SK-N-DZ (cell line): Measurements from ENCODE around the gene FAM227A.
"Not testable (repeated sequence)": the region's sequence is repeated elsewhere in the genome, so short reads cannot be mapped to it uniquely, and the experiment has no call there.

Experiments
- DNase-seq: peaks from one replicate; pipeline ENCODE4 v3.0.0-alpha.2; 2015; ENCODE audit warnings: low spot score

FAM227A gene

DNA sequence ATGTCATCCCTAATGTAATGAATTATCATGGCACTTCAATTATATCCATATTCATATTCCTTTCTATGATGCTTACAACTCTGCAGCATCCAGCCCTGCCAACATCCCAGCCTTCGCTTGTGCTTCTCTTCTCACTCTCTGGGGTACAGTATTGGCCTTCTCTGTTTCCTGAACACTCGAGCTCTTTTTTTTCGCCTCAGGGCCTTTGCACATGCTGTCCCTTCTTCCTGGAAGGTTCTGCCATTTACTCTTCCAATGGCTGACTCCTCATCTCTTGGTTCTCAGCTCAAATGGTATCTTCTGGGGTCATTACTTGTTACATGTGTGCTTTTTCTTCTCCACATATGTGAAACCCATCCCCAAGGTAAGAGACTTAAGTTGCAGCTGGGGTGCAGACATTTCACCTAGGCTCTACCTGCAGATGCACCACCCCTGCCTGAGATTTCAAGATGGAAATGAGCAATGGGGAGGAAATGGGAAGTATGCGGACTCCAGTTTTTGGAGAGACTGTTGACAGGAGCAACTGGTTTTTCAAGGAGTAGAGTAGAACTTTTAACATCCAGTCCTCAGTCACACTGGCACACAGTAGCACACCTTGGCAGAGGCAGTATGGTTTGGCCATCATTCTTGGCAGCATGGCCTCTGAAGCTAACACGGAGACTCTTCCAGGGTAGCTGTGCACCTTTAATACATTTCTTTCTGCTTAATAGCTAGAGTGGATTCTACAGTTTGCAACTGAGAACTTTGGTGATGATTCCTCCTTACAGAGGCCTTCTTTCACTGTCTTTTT is 43.8 kb downstream of the FAM227A start:
- DNase-seq = no peak

DNA sequence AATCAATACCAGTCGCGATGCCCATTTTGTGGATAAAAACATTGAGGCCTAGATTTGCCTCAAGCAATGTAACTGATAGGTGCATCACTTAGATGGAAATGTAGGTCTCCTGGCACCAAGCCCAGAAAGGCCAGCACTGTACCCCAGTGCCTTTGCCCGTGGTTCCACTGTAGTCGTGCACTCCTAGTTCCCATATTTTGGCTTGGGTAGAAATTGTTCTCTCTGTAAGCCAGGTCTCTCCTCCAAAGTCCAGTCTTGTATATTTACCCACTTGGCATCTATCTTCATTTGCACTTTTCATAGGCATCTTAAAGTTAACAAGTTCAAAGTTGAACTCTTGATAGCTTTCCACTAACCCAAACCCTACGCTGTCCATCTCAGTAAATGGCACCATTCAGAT is 44.6 kb downstream of the FAM227A start:
- DNase-seq = no peak

DNA sequence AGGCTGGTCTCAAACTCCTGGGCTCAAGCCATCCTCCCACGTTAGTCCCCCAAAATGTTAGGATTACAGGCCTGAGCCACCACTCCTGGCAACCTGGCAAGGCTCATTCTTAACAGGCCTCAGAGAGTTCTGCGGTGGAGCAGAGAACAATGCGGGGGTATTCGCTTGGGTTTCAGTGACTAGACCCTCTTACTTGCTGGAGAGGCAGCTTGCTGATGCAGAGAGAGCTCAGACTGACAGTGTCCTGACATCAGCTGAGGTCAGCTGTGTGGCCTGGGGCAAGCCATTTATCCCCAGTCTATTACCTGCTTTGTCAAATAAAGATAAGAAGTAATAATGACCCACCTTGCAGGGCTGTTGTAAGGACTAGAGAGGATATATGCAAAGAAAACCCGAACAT is 46.0 kb downstream of the FAM227A start:
- DNase-seq = no peak

DNA sequence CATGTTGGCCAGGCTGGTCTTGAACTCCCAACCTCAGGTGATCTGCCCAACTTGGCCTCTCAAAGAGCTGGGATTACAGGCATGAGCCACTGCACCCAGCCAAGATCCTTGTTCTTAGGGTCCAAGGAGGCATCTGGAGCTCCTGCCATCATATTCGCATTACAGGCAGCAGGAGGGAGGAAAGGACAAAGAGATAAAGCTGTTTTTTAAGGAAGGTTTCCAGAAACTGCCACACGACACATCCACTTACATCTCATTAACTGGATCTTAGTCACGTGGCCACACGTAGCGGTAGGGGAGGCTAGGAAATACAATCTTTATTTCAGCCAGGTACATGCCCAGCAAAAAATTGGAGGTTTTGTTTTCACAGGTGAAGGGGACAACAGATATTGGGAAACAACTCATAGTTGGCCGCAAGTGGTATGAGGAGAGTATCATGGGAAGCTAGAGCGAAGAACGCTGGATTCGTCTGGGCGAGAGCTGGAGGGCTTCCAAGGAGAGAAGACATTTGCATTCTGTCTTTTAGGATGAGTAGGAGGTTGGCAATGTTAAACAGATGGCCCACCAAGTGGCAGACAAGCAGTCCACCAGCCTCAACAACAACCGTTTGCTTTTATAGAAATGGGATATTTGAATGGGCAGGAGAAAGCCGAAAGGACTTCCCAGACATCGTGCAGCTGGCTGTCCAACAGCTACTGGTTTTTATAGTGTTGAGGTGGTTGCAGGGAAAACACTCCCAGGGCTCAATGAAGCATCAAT is 47.0 kb downstream of the FAM227A start:
- DNase-seq = peak; percentile 34

DNA sequence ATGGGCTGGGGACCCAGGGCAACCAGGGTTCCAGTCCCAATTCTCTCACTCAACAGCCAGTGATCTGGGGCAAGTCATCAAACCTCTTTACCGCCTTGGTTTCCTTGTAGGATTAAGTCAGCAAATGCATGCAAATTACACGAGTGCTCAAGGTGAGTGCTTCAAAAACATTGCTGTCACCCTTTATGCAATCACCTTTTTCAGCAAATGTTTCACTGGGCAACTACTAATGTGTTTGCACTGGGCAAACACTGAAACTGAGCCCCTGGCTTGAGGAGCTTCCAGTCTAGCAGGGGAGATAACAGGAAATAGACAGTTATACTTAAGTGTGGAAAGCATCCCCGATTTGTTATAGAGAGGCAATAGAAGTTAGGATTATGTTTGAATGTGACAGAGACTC is 48.5 kb downstream of the FAM227A start:
- DNase-seq = no peak

DNA sequence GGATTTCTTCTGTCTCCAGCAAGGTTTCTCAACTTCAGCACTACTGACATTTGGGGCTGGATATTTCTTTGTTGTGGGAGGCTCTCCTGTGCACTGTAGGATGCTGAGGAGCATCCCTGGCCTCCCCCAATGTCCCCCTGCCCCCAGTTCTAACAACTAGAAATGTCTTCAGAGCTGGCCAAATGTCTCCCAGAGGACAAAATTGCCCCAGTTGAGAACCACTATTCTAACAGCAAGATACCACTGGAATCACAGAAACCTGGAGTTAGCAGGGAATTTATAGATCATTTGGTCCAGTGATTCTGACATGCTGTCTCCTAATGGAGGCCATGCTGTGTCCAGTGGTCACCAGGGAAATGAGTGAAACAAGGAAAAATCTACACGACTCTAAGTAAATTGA is 54.0 kb downstream of the FAM227A start:
- DNase-seq = no peak

DNA sequence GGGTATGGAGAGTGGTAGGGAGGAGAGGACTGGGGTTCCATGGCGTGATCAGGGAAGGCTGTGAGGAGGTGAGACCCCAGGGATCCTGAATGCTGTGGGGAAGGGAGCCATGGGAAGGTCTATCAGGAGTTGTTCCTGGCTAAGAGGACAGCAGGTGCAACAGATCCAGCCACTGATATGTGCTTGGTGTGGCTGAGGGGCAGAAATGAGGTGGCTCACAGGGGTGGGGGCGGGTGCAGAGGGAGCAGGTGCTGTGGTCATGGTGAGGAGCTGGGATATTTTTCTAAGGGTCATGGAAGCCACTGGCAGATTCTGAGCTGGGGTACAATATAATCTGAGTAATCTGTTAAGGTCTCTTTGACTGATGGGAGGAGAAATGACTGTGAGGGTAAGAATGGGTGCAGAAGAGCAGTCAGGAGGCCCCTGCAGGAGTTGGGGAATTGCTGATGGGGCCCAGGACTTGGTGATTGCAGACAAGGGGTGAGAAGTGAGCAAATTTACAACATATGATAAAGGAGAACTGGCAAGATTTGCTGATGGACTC is 54.9 kb downstream of the FAM227A start:
- DNase-seq = no peak

DNA sequence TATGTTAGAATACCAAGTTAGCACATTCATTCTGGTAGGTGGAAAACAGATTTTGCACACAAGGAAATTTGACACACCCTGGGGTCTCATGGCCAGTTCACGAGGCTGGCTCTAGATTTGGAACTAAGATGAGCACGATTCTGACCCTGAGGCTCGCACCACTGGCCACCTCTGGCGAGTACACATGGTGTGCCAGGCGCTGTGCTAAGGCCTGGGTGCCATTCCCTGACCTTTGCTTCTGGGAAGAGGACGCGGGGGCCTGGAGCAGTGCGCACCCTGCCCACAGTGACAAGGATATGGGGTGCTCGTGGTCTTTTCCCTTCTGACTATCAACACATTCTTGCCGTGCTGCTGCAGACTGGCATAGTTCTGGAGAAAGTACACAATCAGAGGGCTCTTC is 56.7 kb downstream of the FAM227A start:
- no peak for DNase-seq

DNA sequence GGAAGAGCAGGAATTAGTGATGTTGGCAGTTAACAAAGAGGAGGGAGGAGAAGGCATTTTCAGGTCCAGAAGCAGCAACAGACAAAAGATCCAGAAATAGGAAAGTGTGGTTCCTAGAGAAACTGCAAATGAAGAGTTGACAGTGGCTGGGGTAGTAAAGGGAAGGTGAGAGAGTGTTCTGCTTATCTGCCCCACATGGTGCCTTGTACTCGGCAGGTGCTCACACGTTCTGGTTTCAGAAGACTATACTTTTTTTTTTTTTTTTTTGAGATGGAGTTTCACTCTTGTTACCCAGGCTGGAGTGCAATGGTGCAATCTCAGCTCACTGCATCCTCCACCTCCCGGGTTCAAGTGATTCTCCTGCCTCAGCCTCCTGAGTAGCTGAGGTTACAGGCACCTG is 73.3 kb downstream of the FAM227A start:
- DNase-seq = not testable (repeated sequence)

DNA sequence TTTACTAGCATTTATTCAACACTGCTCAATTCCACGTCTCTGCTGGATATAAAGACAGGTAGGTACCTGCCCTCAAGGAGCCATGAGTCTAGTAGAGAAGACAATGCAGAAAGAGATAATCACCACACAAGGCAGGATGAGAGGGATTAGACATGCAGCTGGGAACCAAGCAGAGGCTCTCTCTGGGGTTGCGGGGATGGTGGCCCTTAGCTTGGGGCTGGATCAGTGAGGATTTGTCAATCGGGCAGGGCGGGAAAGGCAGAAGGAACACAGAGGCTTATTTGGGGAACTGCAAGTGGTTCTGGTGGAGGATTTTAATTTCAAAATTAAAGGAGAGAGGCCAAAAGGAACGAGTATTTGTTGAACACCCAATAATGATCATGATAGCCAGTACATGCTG is 77.7 kb downstream of the FAM227A start:
- DNase-seq = no peak

DNA sequence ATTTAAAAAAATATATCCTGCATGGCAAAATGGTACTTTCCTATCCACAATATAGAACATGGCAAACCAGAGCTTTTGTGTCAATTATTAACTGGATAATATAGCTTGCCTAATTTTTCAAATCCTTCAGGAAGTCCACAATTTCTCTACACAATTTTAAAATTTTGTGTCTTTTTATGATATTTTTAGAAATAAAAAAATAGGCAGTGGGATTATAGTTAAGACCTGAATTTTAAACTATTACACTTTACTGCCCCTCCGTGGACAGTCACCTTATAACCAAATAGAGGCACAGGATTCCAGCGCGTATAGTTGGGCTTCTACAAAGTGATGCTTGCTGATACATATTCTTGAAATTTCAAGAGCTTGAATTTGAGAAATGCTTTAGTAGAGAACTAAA is 84.1 kb downstream of the FAM227A start:
- DNase-seq = peak; percentile 51

DNA sequence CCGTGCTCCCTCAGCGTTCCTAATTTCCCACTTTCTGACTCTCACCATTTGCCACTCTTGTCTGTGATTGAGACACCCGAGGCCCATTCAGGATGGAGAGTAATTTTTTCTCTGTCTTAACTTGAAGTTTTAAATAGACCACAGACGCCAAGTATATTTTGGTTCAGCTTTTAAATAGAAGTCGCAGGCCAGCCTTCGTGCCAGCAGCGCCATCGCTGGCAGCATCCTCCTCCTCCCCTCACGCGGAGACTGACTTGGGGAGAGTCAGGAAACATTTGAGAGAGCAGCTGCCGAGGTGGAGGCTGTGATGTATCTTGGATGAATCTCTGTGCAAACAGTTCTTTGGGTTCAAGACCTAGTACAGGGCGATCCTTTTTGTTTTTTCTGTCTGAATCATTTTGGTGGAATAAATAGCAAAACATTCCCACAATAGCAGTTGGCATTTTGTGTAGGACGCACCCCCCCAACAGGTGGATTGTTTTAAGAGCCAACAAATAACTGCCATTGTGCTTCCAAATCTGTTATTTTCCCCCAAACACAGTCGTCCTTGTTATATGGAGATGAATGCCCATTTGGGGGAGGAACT is 85.3 kb downstream of the FAM227A start:
- peak; percentile 37 for DNase-seq

DNA sequence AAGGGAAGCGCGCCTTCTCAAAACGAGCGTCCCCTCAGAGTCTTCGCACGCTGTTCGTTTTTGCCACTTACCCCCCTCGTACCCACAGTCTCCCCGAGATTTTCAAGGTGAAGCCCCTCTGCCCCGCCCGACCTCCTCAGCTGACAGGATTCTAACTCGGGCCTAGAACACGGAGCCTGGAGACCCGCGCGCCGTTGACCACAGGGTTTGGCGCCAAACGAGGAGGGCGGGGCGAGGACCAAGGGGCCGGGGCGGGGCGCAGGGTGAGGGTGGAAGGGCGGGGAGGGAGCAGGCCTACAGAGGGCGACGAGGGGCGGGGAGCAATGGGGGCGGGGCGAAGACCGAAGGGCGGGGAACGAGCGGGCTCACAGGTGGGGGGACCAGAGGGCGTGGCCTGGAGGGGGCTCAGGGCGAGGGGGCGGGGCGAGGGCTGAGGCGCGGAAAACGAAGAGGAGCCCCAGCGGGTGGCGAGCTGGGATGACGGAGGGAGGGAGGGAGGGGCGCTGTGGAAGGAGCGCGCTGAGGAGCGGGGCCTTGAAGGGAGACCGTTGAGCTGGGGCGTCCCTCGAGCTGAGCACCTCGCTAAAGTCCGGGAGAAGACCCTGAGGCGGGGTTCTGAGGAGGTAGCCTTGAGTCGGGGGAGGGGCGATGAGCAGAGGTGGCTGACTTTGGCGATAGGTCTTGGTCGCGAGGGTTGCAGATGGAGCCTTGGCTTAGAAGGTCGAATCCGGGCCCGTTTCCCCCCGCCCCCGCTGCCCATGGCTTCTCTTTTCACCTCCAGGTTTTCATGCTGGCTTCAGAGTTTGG is 86.0 kb downstream of the FAM227A start, which contains the start of gene DMC1:
Gene DMC1 (minus strand): TSS at position 212 of the 807 bp plus-strand sequence. CDS start 1,927 bp downstream, outside the sequence.
- DNase-seq = peak; percentile 80

DNA sequence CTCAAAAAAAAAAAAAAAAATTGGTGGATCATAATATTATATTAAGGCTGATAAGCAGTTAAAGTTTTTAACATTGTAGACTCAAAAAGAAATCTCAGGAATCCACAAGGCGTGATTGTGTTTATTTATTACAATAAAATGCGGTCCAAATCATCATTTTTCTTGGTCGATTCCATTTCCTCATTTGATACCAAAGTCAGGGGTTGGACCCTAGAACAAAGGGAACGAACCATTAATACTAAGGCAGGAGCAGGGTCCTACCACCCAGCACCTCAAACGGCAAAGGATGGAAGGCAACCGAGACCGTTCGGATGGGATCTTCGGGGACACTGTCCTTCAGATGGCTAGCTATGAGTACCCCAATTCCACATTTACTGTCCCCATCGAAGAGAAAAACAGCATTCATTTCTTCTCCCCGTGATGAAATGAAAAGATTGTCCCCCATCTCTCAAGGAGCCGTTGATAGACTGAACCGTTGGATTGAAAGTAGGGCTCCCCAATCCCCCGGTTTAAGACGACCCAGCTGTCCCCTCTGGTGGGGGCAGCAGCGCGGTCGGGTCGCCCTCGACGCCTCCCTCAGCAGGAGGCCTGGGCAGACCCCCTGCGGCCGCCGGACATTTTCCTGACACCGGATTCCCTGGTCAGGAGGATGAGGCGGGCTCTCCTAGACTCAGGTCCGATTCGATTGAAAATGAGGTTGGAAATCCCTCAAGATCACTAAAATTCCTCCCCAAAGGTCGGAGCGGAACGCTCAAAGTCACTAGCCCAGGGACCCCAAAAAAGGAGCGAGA is 86.8 kb downstream of the FAM227A start:
- DNase-seq = no peak

DNA sequence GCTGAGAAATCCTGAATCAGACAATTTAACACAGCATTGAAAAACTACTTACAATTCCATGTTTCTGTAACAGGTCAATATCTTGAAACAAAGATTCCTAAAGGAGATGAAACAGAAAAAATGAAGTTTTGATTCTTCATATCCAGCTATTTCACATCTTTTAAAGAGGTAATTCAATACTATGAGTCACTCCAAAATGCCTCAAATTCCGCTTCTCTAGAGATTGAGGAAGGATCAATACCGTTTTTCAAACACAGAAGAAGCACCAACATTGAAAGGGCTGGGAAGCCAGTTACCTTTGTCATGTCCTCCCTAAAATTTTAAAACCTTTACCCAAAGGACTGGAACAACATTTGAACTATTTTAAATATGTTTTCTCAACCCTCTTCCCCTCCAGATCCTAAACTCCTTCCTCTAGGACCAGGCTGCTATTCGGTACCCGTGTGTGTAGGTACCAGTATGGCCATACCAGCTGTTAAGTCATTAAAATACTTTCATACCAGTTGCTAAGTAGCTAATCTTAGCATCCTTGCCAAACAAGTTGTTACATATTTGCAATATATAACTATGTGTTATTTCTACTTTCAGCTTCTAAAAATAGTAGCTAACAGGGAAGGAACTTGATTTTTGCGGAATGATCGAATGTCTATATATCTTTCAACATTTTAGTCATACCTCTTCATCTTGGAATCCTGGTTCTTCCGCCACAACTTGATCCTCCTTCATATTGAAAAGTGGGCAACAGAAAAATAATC is 88.5 kb downstream of the FAM227A start:
- DNase-seq = no peak

DNA sequence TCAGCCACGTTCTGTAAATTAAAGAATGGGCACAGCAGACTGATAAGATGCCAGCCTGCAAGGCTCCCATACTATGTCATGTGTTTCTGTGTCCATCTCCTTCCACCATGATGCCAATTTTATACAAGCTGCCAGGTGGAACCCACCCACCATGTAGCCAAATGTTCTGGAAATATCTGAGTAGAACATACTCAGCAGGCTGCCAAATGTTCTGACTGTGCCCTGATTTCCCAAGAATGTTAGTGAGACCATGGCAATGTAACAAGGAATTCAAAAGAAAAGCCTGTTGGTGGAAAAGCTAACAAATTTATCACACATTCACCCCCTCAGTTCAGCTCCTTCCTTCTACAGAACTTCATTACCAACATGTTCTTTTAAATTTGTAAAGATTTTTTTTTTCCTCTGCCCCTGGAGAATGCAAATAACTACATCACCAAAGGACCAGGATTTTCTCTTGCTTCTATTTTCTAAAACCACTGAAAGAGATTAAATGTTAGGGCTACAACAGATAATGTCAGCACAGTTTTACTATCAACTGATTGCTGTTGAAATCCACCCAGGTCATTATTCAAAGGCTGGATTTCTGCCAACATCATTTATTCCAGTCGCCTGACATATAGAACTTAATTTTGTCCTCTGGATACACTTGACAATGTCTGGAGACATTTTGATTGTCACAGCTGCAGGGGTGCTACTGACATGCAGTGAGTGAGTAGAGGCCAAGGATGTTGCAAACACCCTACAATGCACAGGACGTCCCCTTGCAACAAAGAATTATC is 89.3 kb downstream of the FAM227A start:
- no peak for DNase-seq

DNA sequence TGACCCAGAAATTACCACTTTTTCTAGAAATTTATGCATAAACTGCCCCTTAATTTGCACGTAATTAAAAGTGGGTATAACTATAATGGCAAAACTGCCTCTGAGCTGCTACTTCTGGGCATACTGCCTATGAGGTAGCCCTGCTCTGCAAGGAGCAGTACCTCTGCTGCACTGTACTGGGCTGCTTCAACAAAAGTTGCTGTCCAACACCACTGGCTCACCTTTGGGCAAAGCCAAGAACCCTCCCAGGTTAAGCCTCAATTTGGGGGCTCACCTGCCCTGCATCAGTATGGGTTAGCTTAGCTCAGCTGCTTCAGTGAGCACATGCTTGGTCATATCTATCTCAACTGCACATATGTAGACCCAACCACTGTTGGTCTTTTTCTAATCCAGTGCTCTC is 90.8 kb downstream of the FAM227A start:
- no peak for DNase-seq

DNA sequence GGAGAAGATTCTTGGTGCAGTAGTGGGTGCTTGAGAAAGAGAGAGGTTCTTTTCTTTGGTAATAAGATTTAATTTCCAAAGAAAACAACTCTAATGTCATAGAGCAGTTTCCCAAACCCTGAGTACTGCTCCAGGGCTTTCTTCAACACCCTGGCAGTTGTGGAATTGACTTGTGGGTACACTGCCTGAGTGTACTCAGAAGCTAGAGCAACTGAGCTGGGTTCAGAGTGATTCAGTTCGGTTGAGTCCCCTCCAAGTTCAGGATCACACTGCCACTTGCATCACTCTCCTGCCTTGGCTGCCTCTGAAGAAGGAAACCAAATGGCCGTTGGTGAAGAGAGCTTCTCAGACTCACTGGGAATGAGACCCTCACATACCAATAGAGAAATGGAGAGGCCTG is 91.5 kb downstream of the FAM227A start:
- no peak for DNase-seq

DNA sequence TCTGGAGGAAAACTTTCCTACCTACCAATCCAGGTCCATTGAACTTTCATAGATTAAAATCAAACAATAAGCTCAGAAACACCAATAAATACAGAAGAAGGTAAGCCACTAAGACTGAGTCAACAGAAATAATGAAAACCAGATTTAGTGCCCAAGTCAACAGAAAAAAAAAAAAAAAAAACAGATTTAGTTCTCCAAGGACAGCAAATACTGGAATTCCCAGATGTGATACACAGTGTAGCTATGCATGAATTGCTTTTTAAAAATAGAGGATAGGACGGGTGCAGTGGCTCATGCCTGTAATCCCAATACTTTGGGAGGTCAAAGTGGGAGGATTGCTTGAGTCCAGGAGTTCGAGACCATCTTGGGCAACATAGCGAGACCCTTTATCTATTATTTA is 101.9 kb downstream of the FAM227A start:
- DNase-seq = no peak
